ENCODE data around the gene OR14I1.

DNA sequence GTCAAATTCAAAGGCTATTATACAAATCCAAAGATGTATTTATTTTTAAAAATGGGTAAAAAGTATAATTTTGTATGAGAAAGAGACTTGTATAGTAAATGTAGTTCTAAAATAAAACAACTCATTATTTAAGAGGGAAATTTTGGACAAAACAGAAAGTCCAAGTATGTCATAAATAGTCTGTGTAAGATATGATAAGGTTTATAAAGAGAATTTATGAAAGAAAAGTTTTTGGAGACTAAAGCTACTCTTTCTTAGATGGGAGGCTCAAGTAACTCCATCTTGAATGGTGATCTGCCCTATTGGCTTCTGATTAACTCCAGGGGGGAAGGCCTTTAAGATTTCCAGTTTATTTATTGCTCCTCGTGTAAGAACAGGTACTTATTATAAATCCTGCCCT is 32.6 kb downstream of the OR14I1 start:
- TF ChIP-seq, protein P1, sequence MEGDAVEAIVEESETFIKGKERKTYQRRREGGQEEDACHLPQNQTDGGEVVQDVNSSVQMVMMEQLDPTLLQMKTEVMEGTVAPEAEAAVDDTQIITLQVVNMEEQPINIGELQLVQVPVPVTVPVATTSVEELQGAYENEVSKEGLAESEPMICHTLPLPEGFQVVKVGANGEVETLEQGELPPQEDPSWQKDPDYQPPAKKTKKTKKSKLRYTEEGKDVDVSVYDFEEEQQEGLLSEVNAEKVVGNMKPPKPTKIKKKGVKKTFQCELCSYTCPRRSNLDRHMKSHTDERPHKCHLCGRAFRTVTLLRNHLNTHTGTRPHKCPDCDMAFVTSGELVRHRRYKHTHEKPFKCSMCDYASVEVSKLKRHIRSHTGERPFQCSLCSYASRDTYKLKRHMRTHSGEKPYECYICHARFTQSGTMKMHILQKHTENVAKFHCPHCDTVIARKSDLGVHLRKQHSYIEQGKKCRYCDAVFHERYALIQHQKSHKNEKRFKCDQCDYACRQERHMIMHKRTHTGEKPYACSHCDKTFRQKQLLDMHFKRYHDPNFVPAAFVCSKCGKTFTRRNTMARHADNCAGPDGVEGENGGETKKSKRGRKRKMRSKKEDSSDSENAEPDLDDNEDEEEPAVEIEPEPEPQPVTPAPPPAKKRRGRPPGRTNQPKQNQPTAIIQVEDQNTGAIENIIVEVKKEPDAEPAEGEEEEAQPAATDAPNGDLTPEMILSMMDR (conservative IDR thresholded peaks at IDR 0.05; ENCODE audit: low read length), result no peak
- TF ChIP-seq EZH2phosphoT487 (IDR thresholded peaks at IDR 0.05; ENCODE audit: borderline replicate concordance, low read depth, low read length), result no peak

Measured in OCI-LY7 (cell line).